Lung microvascular endothelial cell (primary cell): ENCODE results near the gene UBN1. TPM values are rescaled to one million over a fixed set of nuclear protein-coding genes. Genes with fewer than 3 reads are reported as not detected.

Experiments
- DNase-seq, 2 donors: peaks; one replicate each; pipeline versions ENCODE4 v3.0.0 to v3.0.0-alpha.2; 2010; ENCODE audit warnings: low read depth in 2 of 2
- total RNA-seq: library from RNA; depleted of rRNA; stranded (reverse); fragments of >200 nt; gene quantifications from 2 replicates; pipeline ENCODE4 v1.2.1, GENCODE V29; 2014

UBN1 gene
- total RNA-seq, 1 donor from 2014 or later, result 23.8 TPM

DNA sequence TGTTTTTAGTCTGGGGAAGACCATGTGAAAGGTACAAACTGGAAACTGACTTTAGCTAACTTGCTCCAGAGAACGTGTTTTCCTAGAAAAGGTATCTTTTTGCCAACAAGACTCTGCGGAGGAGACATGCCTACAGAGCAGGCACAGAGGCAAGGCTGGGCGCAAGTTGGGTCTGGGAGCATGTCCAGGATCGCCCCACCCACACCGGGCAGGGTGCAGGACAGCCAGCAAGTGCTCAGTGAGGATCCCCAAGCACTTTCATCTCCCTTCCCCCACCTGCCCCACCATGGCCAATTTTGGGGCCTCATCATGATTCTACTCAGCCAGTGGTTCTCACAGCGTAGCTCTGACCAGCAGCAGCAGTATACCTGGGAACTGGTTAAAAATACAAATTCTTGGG, 26.6 kb upstream of the UBN1 start:
- DNase-seq, result no peak

DNA sequence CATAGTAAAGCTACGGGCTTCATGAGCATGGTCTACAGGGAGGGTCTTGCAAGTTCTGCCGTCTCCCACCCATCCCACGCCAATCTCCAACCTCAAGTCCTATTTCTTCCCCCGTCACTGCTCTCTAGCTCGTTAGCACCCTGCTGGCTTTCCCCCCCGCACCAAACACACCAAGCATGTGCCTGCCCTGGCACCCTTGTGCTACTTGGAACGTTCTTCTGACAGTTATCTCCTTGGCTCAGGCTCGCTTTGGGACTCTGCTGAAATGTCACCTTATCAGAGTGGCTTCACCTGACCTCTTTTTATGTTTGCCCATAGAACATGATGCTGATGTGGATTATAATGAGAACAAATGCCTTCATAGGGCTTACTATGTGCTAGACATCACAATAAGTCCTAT, 22.1 kb upstream of the UBN1 start:
- no peak for DNase-seq

DNA sequence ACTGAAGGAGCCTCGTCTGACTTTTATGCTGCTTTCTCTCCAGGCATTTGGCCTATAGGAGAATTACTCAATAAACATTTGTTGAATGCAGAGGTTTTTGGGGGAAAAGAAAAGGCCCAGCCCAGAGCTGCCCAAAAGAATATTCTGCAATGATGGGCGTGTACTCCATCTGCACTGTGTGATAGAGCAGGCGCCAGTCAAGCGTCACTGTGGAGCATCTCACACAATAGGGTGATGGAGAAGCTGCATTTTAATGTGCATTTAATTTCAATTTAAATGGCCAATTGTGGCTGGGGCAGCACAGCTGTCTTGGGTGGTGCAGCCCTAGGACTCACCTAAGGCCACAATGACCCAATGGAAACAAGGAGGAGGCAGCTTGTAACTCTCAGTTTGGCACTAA, 20.8 kb upstream of the UBN1 start:
- no peak for DNase-seq

DNA sequence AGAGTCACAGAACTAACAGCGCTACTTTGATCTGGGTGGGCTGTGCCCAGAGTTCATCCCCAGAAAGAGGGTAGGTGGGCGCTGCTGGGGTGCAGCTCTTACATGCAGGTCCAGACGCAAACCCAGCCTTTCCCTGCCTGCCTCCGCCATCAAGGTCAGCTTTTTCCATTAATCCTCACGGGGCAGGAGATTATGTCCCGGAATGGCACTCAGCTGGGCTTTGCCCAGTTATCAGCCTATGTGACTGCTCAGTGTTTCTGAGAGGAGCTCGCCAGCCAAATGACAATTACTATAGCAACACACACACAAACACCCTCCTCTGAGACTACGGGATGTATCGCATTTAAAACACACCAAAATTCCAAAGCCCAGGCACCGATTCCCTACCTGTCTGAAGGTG, 20.3 kb upstream of the UBN1 start:
- no peak for DNase-seq

DNA sequence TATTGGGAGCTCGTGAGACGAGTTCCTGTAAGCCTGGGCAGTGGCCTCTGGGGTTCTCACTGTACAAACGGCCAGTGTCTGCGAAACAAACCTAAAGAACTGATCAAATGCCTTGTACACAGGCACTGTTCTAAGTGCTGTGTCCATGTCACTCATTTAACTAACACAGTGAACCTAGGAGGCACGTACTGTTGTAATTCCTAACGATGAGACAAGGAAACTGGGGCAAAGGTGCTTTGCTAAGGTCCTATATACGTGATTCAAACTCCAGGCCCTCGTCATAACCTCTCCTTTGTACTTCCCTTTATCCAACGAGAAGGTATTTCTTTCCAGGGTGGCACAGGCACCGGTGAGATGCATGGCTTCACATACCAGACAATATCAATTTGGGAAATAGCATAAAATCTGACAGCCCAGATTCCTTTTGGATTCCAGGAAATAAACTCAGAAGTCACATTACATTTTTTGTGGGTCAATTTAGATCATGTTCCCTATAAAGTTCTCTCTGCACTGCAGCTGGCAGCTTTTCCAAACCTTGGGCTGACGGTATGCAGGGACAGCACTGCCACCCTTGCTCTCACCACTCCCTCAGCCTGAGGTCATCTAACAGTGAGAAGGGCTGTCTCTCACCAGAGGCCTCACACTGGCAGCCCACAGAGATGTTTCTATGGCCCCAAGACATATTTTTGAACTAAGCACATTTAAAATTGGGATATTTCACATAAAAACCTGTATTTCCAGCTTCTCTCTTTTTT, 18.5 kb upstream of the UBN1 start:
- no peak for DNase-seq

DNA sequence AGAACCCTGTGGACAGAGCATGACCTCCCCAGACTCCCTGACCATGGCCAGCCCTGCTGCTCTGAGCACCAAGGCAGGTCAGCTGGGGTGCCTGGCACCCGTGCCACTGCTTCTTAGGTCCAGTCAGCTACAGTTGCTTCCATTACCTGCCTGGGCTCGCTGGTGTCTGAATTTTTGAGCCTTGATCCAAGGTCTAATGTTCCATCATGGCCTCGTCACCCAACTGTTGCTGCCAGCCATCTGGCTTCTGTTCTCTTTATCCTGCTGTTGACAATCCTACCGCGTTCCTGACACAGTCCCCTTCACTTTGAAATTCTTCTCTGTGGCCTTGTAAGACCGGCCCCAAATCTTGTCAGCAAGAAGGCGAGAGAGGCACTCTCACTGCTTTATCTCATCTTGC, 16.9 kb upstream of the UBN1 start:
- no peak for DNase-seq

DNA sequence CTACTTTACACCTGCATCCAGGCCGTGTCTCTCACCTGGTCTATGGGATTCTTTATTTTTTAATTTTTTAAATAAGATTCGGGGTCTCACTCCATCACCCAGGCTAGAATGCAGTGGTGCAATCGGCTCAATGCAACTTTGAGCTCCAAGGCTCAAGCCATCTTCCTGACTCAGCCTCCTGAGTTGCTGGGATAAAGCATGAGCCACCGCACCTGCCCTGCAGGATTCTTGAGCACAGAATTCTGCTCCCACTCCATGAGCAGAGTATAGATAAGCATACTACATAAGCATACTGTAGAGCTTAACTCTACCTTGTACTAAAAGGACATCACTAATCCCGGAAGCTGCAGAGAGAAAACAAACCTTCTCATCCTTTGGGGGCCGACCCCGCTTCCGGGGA, 15.7 kb upstream of the UBN1 start:
- no peak for DNase-seq

DNA sequence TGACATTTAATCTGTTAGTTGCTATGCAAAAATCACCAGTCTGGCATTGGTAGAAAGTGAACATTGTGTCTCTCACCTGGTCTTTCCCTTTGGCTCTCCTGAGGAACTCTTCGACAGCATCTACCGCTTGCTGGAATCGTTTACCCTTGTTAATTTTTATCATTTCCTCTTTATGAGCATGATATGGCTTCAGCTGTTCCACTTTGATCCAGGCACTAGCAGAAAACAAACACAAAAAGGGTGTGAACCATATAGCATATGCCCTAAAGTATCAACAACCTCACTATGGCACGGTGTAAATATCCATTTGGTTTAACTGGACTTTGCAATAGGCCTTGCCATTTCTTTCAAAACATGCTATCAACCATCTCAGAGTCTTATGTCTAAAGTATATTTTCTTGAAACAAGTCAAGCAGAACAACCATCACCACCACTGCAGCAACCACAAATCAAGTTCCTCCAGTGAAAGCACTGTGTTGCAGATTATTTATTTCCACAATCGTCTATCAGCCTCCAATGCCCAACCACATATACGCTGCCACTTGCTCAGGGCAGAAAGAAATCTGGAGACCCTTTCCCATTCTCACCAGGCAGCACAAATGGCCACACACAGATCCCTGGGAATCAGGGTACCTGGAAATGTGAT, 14.5 kb upstream of the UBN1 start:
- DNase-seq, result no peak

DNA sequence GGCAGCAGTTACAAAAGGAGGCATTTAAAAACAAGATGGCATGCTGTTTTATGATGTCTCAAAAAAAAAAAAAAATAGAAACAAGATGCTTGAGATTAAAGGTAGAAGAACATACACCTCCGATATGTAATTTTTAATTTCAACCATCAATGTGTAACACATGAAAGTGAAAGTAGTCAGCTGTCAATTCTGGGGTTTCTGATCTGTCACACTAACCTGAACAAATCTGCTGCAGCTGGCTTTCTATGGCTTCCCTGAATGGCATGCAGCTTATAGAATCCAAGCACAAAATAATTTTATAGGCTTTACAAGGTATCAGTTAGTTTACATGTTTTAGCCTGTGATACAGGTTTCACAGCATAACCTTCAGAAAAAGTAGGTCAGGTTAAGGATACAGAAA, 13.7 kb upstream of the UBN1 start:
- DNase-seq, result no peak

DNA sequence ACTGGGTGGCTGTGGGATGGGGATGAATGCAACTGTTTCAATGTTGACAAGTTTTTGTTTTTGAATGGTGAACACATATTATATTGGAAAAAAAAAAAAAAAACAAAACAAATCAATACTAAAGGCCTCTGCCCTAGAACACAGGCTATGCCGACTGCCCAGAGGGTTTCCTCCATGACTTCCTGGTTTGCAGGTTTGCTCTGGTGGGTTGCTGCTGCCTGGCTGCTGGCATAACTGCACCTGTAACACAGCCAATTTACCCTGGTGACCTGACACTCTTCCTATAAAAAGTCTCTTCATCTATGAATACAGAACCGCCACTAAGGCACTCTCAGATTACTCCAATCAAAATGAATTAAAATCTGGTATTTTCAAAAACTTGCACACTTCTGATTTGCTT, 10.6 kb upstream of the UBN1 start:
- DNase-seq, result no peak

DNA sequence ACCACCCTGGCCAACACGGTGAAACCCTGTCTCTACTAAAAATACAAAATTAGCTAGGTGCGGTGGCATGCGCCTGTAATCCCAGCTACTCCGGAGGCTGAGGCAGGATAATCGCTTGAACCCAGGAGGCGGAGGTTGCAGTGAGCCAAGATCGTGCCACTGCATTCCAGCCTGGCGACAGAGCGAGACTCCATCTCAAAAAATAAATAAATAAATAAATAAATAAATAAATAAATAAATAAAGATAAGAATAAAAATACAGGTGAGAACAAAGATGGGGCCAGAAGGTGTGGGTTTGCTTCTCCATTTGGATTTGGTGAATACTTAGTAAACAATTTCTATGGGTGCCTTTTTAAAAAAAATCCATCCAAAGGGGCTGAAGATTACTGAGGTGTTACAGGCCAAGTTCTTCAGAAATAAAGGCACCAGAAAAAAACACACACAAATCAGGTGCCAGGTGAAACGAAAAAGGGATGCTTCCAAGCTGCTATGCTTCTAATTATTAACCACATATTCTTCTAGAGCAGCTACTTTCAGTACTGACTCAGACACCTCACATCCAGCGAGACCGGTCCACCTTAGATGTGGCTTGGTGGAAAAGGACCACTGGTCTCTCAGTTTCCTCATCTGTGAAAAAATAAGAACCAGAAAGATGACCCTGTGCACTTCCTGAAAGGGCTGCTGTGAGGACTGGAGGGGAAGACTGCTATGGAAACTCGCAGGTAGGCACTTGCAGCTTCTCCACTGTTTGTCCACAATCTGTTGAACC, 9.4 kb upstream of the UBN1 start:
- DNase-seq, result no peak

DNA sequence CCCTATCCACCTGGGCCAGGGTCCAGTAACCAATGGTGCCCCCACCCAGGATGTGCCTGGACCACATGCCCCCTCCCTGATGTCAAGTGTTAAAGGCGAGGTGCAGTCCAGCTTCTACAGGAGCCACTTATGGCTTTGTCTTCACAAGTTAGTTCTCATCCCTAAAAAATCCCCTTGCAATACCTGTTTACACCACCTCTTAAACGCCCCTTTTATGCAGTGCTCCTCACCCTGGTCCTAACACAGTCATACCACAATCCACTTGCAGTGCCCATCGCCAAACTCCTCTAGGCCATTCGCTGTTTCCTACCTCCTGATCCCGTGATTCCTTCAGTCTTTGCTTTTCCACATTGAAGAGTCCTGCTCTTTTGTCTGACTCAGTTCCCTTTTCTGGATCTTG, 7.3 kb upstream of the UBN1 start:
- peak in 1 of 2 donors; percentile 20 for DNase-seq

DNA sequence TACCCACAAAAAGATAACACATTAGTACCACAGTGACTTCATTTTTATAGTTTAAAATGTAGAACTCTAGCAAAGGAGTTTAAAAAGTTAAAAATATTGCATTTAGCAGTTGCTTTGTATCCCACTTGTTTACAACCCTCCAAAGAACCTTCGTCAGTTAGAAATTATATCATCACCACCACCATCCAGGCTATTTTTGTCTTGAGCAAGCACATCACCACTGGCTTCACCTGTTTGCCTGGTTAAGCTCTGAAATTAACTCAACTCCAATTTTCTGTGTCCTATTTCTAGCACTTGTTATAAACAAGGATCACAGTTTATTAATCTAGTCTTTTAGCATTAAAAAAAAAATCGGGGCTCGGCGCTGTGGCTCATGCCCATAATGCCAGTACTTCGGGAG, 6.3 kb upstream of the UBN1 start:
- DNase-seq, result no peak

DNA sequence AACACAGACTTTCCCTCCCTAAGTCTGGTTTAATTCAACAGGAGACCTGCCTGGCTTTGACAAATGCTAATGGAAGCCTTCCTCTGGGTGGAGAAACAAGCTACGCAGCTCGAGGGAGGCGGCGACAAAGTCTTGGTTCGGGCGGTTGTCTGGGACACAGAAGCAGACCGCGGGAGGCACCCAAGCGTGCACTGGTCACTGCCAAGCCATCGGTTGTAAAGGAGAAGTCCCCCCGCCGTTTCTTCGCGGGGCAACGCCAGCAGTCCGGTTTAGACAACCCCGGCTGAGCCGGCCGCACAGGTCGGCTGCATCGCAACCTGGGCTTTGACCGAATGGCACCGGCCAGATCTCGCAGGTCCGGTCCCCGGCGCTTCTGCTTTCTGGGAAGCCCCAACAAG, 779 bp upstream of the UBN1 start:
- DNase-seq, result peak; percentile 56 to 82

DNA sequence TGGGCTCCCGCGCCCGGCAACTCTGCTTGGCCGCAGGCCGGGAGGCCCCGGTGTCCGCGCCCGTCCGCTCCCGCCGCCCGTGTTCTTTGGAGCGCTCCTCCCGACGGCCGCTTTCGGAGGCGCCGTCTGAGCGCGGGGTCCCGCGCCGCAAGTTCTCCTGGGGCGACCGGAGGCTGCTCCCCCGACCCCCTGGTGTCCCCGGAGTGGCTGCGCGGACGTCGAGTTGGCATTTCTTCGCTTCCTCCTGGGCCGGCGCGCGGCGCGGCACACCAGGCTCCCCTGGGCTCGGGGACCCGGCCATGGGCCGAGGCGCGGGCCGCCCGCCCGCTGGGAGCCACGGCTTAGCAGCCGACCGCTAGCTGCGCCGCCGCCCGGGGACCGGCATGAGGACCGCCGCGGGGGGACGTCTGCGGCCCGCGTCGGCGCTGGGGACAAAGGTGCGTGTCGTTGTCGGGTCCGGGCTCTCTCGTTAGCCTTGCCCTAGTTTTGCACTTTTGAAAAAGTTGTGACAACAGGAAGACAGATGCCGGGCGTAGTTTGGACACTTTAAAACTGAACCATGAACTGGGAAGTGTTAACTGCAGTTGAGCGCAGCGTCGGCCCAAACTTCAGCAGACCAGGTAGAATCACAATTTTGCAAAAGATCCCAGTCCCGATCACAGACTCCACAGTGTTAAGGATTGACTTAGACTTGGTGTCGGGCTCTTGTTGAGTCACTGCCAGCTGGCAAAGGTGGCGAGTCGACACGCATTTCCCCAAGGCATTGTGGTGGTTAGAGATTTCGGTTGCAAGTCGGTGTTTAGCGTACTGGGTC, 700 bp downstream of the UBN1 start:
- peak; percentile 60 to 87 for DNase-seq

DNA sequence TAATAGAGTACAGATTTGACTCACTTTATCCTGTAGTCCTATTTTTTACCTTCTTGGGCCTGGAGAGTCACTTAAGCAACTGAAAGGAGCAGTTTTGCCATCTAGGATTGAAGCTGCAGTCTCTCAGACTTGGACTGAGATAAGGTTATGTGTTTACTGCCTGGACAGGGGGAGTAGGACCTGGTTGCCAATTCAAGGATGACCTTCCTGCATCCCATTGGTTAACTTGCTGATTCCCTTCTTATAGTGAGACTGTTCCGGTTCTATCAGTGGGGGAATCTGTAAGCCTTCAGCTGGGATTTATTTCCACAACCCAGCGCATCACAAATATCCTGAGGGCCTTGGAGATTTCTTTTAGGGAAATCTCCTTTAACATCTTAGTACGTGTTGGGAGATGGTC, 2.9 kb downstream of the UBN1 start:
- DNase-seq, result peak in 1 of 2 donors; percentile 26

DNA sequence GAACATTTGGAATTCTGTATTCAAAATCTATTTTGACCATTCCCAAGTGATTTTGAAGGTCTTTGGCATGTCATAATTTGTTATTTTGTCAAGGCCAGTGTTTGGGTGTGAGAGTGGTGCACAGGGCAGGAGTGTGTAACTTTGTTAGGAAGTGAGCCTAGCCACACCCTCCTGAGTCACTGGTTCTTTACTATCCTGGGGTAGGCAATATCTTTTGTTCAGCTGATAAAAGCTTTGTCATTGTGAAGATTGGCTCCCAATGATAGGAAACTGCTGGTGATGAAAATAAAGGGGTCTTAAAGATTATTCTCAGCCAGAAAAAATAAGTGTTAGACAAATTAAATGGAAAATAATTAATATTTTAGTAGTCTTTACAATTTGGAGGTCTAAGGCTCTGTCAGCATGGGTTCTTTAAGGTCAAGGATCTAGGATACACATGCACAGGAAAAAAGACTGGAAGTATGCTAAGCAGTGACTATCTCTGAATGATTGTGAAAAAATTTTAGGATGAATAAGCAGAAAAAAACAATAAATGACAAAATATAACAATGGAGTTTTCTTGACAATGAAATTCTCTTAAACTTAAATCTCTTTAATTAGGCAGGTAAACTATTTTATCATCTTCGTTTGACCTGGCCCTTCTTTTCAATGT, 5.1 kb downstream of the UBN1 start:
- peak; percentile 64 to 73 for DNase-seq

DNA sequence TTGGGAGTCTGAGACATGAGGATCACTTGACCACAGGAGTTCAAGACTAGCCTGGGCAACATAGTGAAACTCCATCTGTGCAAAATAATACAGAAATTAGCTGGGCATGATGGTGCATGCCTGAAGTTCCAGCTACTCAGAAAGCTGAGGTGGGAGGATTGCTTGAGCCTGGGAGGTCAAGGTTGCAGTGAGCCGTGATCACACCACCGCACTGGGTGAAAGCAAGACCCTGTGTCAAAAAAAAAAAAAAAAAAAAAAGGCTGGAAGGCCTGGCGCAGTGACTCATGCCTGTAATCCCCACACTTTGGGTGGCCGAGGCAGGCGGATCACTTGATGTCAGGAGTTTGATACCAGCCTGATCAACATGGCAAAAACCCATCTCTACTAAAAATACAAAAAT, 8.1 kb downstream of the UBN1 start:
- no peak for DNase-seq

DNA sequence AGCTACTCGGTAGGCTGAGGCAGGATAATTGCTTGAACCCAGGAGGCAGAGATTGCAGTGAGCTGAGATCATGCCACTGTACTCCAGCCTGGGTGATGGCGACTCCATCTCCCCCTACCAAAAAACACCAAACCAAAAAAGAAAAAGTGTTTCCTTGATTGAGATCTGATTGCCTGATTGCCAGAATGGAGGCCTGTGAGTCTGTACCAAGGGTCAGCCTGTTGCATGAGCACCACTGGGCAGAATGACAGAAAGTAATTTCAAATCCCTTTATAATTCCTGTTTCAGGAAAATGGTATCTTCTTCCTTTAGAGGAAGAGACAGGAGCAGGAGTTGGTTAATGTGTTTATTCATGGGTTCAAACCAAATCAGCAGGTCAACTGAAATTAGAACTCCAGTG, 8.5 kb downstream of the UBN1 start:
- no peak for DNase-seq

DNA sequence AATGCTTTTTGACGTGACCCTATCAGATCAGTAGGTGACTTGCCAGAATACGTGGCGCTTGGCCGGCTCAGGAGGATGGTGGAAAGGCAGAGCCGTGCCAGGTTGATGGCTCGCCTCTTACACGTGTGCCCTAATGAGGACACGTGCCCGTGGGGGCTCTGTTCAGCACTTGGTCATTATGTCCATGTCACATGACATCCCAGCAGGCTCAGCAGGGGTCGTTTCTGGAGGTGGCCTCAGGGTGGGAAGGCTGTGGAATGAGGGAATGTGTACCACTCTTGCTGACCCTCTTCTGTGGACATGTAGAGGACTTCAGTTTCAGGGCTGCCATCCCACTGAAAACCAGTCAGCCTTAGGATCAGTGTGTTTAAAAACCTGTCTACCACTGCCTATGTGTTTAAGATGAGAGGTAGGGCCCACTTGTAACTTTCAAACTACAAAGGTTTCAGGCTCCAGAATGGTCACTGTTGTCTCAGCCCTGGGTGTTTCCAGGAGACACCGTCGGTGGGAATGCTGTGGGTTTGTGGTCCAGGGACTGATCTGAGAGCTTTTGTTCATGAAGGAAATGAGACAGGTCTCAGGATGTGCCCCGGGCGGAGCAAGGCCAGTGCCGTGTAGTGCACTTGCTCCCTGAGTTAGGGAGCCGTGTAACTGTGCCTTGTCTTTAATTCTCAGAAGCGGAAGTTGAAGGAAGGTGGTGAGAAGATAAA, 12.1 kb downstream of the UBN1 start:
- peak; percentile 34 to 80 for DNase-seq

DNA sequence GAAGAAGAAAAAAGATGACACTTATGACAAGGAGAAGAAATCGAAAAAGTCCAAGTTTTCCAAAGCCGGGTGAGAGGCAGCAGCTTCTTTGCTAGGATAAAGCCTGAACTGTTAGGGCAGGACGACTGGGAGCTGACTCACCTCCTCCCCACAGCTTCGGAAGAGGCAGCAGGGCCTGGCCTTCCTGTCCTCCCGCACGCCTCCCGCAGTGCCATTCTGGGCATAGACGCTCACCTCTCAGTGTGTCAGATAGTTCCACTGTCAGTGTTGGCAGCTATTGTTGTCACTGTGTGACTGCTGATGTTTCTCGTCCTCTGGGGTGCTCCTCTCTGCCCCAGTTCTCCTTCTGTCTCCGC, 12.6 kb downstream of the UBN1 start:
- DNase-seq, result peak; percentile 79 to 86
